ENCODE data around the gene HDAC2.

GRCh38 chr6:114000069-114000468 is 29.1 kb upstream of the HDAC2 start:
- no peak for TF ChIP-seq EZH2 (optimal IDR thresholded peaks at IDR 0.05; ENCODE audit: low read depth, low read length)
- no peak for TF ChIP-seq CTCF (IDR thresholded peaks at IDR 0.05; ENCODE audit: low read length)

Measured in MM.1S (cell line).